ENCODE measurements around the gene P3R3URF.
"Not testable (repeated sequence)": the region's sequence is repeated elsewhere in the genome, so short reads cannot be mapped to it uniquely, and the experiment has no call there.

The P3R3URF gene

DNA sequence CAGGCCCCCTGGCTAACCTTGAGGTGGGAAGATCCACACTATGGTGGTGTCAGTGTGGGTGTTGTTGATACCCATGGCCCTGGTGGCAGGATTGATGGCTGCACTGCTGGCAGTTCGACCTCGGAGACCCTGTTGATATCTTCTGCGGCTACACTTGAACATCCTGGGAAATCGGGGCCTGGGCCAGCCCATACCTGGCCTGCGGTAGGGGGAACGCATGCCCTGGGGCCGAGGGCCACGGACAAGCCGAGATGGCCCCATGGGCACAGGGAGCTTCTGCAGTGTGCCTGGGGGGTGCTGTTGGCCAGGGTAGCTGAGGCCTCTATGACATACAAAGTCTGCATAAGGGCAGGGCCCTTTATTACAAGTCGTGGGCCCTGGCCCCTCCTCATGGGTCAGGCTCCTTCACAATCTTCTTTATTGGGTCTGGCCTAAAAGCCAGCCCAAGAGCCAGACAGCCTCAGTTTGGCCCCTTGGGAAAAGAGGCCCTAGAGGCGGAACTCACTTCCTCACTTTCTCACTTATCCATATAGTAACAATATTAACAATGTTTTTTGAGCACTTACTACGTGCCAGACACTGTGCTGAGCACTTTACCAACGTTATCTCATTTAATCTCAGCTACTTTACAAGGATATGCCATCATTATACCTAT is at the start of gene P3R3URF:
Gene P3R3URF (minus strand): TSS at position 278 of the 655 bp plus-strand sequence. CDS start 17 bp downstream, at position 261.
- Histone ChIP-seq H3K4me1 (ENCODE audit: control insufficient read depth, insufficient read depth, low read length) (peaks cover 3% of the 10 kb centered on the region), H3K9me3 (ENCODE audit: control insufficient read depth, insufficient read depth, low read length) (no peaks in the 10 kb centered on the region), H3K36me3 (ENCODE audit: control insufficient read depth, insufficient read depth, low read length) (no peaks in the 10 kb centered on the region), H3K27me3 (ENCODE audit: control insufficient read depth, insufficient read depth, low read length) (no peaks in the 10 kb centered on the region), H3K4me3 (ENCODE audit: low read length) (no peak within 1 kb of the TSS), H3K27ac (ENCODE audit: low read length) (no peak within 1 kb of the TSS)
- no CpG with 5 or more reads among the region's 13 CpGs for WGBS (ENCODE audit: insufficient coverage, insufficient read length)
- no peak for DNase-seq (ENCODE audit: low read depth, low spot score)

DNA sequence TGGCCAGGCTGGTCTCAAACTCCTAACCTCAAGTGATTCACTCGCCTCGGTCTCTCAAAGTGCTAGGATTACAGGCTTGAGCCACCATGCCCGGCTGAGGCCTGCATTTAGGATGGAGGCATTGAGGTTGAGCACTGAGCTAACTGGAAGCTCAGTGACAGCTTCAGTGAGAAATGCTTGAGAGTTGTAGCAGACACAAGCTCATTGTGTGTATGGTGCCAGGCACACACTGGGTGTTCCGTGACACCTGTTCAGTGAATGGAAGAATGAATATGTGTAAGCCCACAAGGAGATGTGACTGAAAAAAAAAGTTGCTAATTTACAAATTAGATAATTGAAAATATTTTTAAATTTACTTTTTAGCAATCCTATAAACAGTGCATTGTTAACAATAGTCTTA is 48.7 kb upstream of the P3R3URF start:
- no peak overlapping the region for H3K27ac ChIP-seq (ENCODE audit: low read length)
- H3K4me3 ChIP-seq (ENCODE audit: low read length): no peak overlapping the region
- no CpG with 5 or more reads among the region's 4 CpGs for WGBS (ENCODE audit: insufficient coverage, insufficient read length)
- no peaks in the 10 kb centered on the region for H3K27me3 ChIP-seq (ENCODE audit: control insufficient read depth, insufficient read depth, low read length)
- H3K36me3 ChIP-seq (ENCODE audit: control insufficient read depth, insufficient read depth, low read length): no peaks in the 10 kb centered on the region
- H3K9me3 ChIP-seq (ENCODE audit: control insufficient read depth, insufficient read depth, low read length): no peaks in the 10 kb centered on the region
- no peak for DNase-seq (ENCODE audit: low read depth, low spot score)
- peaks cover 3% of the 10 kb centered on the region; the same call in 1 of the 2 replicates for H3K4me1 ChIP-seq (ENCODE audit: control insufficient read depth, insufficient read depth, low read length)

DNA sequence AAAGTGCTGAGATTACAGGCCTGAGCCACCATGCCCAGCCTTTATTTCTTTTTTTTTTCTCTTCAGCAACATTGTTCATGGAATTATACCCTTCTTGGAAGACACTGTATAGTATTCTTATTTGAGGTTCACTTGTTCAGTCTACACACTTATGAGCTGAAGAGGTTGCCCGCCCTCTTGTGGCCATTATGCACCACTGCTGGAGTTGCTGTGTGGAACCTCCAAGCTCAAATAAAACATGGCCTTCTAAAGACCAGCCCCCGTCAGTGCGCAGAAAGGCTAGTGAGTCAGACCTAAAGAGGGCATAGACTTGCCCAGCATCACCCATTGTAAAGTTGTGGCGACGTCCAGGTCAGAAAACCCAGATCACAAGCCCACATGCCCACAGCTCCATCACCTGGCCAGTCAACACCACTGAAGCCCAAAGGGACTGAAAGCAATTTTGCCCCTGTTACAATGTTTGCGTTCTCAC is 47.2 kb upstream of the P3R3URF start:
- no peak overlapping the region for H3K27ac ChIP-seq (ENCODE audit: low read length)
- WGBS (ENCODE audit: insufficient coverage, insufficient read length): no CpG with 5 or more reads among the region's 6 CpGs

DNA sequence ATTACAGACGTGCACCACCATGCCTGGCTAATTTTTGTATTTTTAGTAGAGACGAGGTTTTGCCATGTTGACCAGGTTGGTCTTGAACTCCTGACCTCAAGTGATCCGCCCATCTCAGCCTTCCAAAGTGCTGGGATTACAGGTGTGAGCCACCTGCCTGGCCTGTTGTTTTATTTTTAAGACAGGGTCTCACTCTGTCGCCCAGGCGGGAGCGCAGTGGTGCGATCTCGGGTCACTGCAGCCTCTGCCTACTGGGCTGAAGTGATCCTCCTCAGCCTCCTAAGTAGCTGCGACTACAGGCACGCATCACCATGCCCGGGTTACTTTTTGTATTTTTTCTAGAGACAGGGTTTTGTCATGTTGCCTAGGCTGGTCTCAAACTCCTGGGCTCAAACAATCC is 46.8 kb upstream of the P3R3URF start:
- not testable (repeated sequence) for H3K27me3 ChIP-seq (ENCODE audit: control insufficient read depth, insufficient read depth, low read length); H3K27ac ChIP-seq (ENCODE audit: low read length); H3K4me1 ChIP-seq (ENCODE audit: control insufficient read depth, insufficient read depth, low read length); H3K9me3 ChIP-seq (ENCODE audit: control insufficient read depth, insufficient read depth, low read length); H3K4me3 ChIP-seq (ENCODE audit: low read length); H3K36me3 ChIP-seq (ENCODE audit: control insufficient read depth, insufficient read depth, low read length); DNase-seq (ENCODE audit: low read depth, low spot score)
- WGBS (ENCODE audit: insufficient coverage, insufficient read length): no CpG with 5 or more reads among the region's 11 CpGs

More for the DNA sequence above, 47.2 kb upstream of the P3R3URF start:
- Histone ChIP-seq H3K27me3 (ENCODE audit: control insufficient read depth, insufficient read depth, low read length) (no peaks in the 10 kb centered on the region), H3K4me1 (ENCODE audit: control insufficient read depth, insufficient read depth, low read length) (peaks cover 3% of the 10 kb centered on the region; the same call in 1 of the 2 replicates), H3K9me3 (ENCODE audit: control insufficient read depth, insufficient read depth, low read length) (no peaks in the 10 kb centered on the region), H3K36me3 (ENCODE audit: control insufficient read depth, insufficient read depth, low read length) (peaks cover 3% of the 10 kb centered on the region; the same call in 1 of the 2 replicates), H3K4me3 (ENCODE audit: low read length) (no peak overlapping the region)
- peak; percentile 70 for DNase-seq (ENCODE audit: low read depth, low spot score)

DNA sequence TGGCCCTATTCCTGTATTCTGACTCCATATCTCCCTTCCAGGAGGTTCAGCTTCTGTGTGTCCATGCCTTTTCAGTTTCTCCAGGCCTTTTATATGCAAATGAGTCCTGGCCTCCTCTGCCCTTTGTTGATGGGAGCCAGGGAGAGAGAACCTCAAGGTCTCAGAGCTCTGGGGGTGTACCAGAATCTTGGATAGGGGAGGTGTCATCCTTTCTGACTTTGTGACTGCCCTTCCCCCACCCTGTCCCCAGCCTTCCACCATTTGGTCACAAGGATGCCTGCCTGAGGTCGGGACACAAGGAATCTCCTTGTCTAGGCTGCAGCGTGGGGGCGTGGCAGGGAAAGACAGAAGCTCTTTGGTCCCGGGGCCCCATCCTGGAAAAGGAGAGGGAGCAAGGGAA is 45.5 kb upstream of the P3R3URF start:
- Histone ChIP-seq H3K4me1 (ENCODE audit: control insufficient read depth, insufficient read depth, low read length) (peaks cover 3% of the 10 kb centered on the region; the same call in 1 of the 2 replicates), H3K27ac (ENCODE audit: low read length) (no peak overlapping the region), H3K27me3 (ENCODE audit: control insufficient read depth, insufficient read depth, low read length) (no peaks in the 10 kb centered on the region), H3K9me3 (ENCODE audit: control insufficient read depth, insufficient read depth, low read length) (no peaks in the 10 kb centered on the region), H3K4me3 (ENCODE audit: low read length) (no peak overlapping the region), H3K36me3 (ENCODE audit: control insufficient read depth, insufficient read depth, low read length) (peaks cover 3% of the 10 kb centered on the region; the same call in 1 of the 2 replicates)
- WGBS (ENCODE audit: insufficient coverage, insufficient read length): no CpG with 5 or more reads among the region's 4 CpGs
- no peak for DNase-seq (ENCODE audit: low read depth, low spot score)

DNA sequence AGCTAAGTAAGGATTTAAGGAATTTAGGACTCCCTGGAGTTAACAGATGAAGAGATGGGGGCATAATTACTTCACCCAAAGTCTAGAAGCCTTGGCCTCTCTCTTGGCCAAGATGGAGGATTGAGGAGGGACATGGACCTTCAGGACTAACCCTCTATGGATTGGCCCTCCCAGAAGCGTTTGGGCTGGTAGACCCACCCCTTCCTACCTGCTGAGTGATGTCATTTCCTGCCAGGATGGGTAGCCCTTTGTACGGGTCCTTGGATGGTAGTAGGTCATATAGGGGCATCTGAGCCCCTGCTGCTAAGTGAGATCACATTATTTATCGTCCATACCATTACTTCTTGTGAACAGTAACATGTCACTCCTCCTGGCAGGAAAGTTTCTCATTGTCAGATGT is 44.5 kb upstream of the P3R3URF start:
- WGBS (ENCODE audit: insufficient coverage, insufficient read length): no CpG with 5 or more reads among the region's 3 CpGs
- no peak overlapping the region for H3K27ac ChIP-seq (ENCODE audit: low read length)
- peaks cover 3% of the 10 kb centered on the region; the same call in 1 of the 2 replicates for H3K36me3 ChIP-seq (ENCODE audit: control insufficient read depth, insufficient read depth, low read length)
- H3K4me1 ChIP-seq (ENCODE audit: control insufficient read depth, insufficient read depth, low read length): peaks cover 3% of the 10 kb centered on the region; the same call in 1 of the 2 replicates
- H3K27me3 ChIP-seq (ENCODE audit: control insufficient read depth, insufficient read depth, low read length): no peaks in the 10 kb centered on the region
- no peak overlapping the region for H3K4me3 ChIP-seq (ENCODE audit: low read length)
- H3K9me3 ChIP-seq (ENCODE audit: control insufficient read depth, insufficient read depth, low read length): no peaks in the 10 kb centered on the region
- DNase-seq (ENCODE audit: low read depth, low spot score): no peak

DNA sequence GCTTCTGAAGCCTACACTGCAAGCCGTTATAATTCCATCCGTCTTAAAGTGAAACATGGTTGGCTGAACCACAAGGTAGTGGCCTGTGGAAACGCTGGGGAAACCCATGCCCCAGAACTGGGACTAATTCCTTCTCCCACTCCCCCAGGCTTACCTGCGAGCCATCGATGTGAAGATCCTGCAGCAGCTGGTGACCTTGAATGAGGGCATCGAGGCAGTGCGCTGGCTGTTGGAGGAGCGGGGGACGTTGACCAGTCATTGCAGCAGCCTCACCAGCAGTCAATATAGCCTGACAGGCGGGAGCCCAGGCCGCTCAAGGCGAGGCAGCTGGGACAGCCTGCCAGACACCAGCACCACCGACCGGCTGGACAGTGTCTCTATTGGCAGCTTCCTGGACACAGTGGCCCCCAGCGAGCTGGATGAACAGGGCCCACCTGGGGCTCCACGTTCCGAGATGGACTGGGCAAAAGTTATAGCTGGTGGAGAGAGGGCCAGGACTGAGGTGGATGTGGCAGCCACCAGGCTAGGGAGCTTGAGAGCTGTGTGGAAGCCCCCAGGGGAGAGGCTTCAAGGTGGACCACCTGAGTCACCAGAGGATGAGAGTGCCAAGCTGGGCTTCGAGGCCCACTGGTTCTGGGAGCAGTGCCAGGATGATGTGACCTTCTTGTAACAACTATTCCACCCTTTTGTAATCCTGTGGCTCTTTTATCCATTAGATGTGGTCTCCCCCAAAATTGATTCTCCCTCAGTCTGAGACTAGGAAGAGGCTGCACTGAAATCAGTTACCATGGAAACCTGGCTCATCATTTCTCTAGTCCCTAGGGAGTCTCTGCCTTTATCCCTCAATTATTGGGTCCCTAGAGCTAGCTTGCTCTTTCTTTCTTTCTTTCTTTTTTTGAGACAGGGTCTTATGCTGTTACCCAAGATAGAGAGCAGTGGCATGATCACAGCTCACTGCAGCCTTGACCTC is 43.5 kb upstream of the P3R3URF start:
- Histone ChIP-seq H3K27me3 (ENCODE audit: control insufficient read depth, insufficient read depth, low read length) (no peaks in the 10 kb centered on the region), H3K27ac (ENCODE audit: low read length) (no peak overlapping the region), H3K4me1 (ENCODE audit: control insufficient read depth, insufficient read depth, low read length) (peaks cover 3% of the 10 kb centered on the region; the same call in 1 of the 2 replicates), H3K9me3 (ENCODE audit: control insufficient read depth, insufficient read depth, low read length) (no peaks in the 10 kb centered on the region), H3K36me3 (ENCODE audit: control insufficient read depth, insufficient read depth, low read length) (peaks cover 3% of the 10 kb centered on the region; the same call in 1 of the 2 replicates), H3K4me3 (ENCODE audit: low read length) (no peak overlapping the region)
- WGBS (ENCODE audit: insufficient coverage, insufficient read length): no CpG with 5 or more reads among the region's 18 CpGs
- no peak for DNase-seq (ENCODE audit: low read depth, low spot score)

DNA sequence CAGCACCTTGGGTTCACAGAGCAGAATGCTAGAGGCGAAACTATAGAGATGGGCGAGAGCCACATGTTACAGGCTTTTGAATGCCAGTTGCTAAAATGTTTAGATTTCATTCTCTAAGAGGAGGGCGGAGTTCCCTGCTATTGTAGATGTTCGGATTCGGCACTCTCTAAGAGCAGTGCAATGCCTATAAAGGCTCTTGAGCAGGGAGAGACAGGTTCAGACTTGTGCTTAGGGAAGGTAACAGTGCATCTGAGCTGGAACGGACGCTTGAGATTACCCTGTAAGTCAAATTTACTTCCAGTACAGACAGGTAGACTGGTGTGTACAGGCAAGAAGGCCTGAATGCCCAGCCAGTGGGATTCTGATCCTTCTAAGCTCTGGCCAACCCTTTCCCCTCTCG is 42.2 kb upstream of the P3R3URF start:
- Histone ChIP-seq H3K4me1 (ENCODE audit: control insufficient read depth, insufficient read depth, low read length) (0 out of 2 replicates have a peak, but pooled peaks cover 1% of the 10 kb centered on the region), H3K4me3 (ENCODE audit: low read length) (no peak overlapping the region), H3K27me3 (ENCODE audit: control insufficient read depth, insufficient read depth, low read length) (no peaks in the 10 kb centered on the region), H3K9me3 (ENCODE audit: control insufficient read depth, insufficient read depth, low read length) (no peaks in the 10 kb centered on the region), H3K27ac (ENCODE audit: low read length) (no peak overlapping the region), H3K36me3 (ENCODE audit: control insufficient read depth, insufficient read depth, low read length) (peaks cover 3% of the 10 kb centered on the region; the same call in 1 of the 2 replicates)
- no CpG with 5 or more reads among the region's 8 CpGs for WGBS (ENCODE audit: insufficient coverage, insufficient read length)
- no peak for DNase-seq (ENCODE audit: low read depth, low spot score)

DNA sequence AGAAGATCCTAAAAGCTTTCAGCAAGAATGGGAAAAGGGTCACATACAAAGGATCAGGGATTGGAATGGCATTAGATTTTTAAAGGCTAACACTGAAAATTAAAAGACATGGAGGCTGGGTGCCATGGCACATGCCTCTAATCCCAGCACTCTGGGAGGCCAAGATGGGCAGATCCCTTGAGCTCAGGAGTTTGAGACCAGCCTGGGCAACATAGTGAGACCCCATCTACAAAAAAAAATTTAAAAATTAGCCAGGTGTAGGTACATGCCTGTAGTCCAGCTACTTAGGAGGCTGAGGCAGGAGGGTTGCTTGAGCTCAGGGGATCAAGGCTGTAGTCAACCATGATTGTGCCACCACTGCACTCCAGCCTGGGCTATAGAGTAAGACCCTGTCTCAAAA is 39.2 kb upstream of the P3R3URF start:
- peaks cover 3% of the 10 kb centered on the region; the same call in 1 of the 2 replicates for H3K36me3 ChIP-seq (ENCODE audit: control insufficient read depth, insufficient read depth, low read length)
- no peaks in the 10 kb centered on the region for H3K27me3 ChIP-seq (ENCODE audit: control insufficient read depth, insufficient read depth, low read length)
- H3K4me3 ChIP-seq (ENCODE audit: low read length): no peak overlapping the region
- no peaks in the 10 kb centered on the region for H3K9me3 ChIP-seq (ENCODE audit: control insufficient read depth, insufficient read depth, low read length)
- no peaks in the 10 kb centered on the region for H3K4me1 ChIP-seq (ENCODE audit: control insufficient read depth, insufficient read depth, low read length)
- no peak overlapping the region for H3K27ac ChIP-seq (ENCODE audit: low read length)
- DNase-seq (ENCODE audit: low read depth, low spot score): no peak

DNA sequence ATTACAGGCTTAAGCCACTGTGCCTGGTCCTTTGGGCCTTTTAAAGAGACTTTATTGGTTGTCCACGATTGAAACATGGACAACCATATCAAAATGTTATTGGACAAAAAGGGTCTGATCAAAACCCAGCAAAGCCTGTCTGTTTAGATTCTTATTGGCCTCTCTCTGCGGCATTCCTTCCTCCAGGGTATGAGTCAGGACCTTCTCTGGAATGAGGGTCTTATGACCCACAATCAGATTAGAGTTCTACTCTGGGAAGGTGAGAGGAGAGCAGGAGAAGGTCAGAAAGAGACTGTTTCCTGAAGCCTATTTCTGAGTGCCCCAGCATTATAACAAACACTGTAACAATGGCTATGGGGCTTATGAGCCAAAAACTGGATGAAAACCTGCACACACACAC is 34.8 kb upstream of the P3R3URF start:
- Histone ChIP-seq H3K9me3 (ENCODE audit: control insufficient read depth, insufficient read depth, low read length) (no peaks in the 10 kb centered on the region), H3K4me1 (ENCODE audit: control insufficient read depth, insufficient read depth, low read length) (0 out of 2 replicates have a peak, but pooled peaks cover under 1% of the 10 kb centered on the region), H3K27ac (ENCODE audit: low read length) (no peak overlapping the region), H3K4me3 (ENCODE audit: low read length) (no peak overlapping the region), H3K36me3 (ENCODE audit: control insufficient read depth, insufficient read depth, low read length) (no peaks in the 10 kb centered on the region), H3K27me3 (ENCODE audit: control insufficient read depth, insufficient read depth, low read length) (no peaks in the 10 kb centered on the region)
- DNase-seq (ENCODE audit: low read depth, low spot score): no peak
- no CpG with 5 or more reads among the region's 2 CpGs for WGBS (ENCODE audit: insufficient coverage, insufficient read length)

Measured in iPS DF 6.9 (cell line).